NCI-H510A treated with DMSO at 0.1 percent for 48 hours (cell line): Measurements from ENCODE around the gene KLK8.
A peak's percentile ranks its signal among the peaks of the same experiment; 100 is the strongest.
"Not testable (repeated sequence)": the region's sequence is repeated elsewhere in the genome, so short reads cannot be mapped to it uniquely, and the experiment has no call there.

ENCODE experiments used
- DNase-seq: peaks from one replicate; lab custom pipeline; 2025; lab: John Stamatoyannopoulos, UW

The KLK8 gene

DNA sequence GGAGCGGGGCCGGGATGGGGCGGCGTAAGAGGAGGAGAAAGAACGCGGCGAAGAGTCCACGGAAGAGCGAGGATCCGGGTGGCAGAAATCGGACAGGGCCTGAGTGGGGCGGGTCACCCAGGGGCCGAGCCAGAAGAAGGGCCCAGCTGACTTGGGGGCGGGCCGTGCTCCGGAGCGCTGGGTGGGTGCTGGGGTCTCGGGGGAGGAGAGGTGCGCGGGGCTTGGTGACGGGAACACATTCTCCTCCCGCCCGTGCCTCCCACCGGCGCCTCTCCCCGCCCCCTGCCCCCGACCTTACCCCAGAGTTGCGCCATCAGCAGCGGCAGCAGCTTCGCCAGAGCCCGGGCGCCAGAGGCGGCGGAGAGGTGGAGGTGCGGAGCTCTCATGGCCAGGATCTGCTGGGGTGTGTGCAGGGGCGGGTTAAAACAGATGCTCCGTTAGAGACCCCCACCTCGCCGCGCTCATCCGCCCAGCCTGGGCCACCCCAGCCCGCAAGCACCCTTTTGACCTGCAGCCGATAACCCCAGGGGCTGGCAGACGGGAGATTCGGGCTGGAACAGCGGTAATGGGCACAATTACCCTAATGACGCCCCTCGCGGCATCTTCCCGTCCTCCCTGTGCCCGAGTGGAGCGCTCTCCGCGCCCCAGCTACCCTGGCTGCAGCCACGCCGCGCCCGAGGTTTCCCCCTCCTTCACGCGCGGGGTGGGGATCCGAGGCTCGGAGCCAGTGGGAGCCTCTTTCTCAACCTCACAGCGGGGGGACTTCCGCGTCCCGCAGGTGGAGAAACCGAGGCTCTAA, 17.5 kb upstream of the KLK8 start:
- DNase-seq, result no peak

DNA sequence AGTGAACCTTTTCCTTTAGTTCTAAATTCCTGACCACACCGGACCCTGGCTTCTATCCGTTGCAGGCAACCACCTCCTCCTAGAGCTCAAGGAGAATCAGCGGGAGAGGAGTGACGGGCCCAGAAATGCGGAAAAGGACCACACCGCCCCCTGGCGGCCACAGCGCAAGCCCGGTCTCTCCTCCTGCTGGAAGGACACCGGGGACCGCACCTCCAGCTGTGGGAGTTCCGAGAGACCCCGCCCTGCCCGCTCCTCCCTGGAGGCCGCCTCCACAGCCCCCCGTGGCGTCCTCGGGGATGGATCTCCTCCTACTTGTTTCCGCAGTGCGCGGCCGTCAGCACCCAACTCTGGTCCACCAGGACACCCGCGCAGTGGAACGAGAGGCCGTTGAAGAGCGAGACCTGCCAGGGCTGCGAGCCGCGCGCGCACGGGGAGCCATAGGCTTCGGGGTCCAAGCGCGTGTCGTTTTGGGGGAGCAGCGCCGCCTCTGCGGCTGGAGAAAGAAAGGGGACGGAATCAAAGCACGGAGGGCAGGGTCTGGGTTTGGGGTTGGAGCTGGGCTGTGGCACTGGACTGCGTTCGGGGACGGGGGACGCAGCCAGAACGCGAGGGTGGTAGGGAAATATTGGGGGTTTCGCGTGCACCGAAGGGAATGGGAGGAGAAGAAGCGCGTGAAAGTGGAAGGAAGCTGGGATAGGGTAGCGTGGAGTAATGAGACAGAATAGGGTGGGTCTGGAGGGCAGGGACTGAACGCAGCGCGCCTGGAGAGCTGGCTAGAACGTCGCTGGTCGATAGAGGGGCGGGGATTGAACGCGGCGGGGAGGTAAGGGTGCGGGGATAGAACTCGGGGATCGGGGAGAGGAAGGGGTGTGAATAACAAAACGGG, 15.6 kb upstream of the KLK8 start:
- peak; percentile 59 for DNase-seq

DNA sequence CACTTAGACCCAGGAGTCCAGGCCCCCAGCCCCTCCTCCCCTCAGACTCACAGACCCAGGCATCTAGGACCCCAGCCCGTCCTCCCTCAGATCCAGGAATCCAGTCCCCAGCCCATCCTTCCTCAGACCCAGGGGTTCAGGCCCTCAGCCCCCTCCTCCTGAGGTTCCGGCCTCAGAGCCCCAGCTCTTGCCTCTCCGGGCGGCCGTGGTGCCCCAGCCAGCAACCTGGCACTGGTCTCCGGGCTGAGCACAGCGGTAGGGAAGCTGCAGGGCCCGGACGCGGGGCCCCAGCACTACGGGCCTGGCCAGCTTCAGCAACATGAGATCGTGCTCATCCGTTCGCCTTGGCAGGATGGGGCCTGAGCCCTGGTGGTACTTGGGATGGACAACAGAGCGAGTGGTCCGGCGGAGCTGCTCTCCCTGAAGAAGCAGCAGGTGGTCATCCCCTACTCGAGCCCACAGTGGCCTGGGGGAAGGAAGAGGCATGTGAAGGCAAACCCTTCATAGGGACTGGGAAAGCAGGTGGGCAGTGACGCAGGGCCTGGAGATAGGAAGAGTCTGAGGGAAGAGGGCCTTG, 14.4 kb upstream of the KLK8 start:
- no peak for DNase-seq

DNA sequence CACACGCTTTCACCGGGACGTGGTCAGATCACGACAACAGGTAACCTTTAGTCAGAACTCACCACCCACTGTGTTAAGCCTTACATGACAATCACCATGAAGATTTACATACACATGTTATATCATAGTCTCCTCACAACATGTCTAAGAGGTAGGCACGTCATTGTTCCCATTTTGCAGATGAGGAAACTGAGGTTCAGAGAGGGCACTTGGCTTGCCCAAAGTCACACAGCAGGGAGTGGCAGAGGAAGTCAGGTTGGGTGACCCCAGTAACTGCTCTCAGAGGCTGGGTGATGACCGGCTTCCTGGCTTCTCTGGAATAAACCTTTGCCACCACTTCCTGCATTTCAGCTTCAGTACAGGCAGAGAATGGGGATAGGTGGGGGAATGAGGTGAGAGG, 12.8 kb upstream of the KLK8 start:
- no peak for DNase-seq

DNA sequence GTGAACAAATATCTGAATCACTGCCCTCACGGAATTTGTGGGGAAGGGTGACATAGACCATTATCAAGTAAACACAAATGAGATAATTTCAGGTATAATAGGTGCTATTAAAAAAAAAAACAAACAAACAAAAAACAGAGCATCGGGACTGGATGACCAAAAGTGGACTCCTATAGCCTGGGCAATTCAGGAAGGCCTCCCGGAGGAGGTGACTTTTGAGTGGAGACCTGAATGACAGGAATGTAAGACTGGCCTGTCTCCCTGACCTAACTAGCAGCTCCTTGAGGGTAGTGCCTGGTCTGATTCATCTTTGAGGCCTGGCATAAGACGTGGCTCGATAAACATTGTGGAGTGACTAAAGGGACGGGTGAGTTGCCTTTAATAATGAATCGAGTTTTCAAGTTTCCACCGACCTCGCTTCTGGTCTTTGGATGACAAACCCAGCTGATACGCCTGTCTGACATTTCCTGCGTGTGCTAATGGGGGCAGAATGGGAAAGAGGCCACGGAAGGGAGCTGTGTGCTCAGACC, 11.3 kb upstream of the KLK8 start:
- DNase-seq, result no peak

DNA sequence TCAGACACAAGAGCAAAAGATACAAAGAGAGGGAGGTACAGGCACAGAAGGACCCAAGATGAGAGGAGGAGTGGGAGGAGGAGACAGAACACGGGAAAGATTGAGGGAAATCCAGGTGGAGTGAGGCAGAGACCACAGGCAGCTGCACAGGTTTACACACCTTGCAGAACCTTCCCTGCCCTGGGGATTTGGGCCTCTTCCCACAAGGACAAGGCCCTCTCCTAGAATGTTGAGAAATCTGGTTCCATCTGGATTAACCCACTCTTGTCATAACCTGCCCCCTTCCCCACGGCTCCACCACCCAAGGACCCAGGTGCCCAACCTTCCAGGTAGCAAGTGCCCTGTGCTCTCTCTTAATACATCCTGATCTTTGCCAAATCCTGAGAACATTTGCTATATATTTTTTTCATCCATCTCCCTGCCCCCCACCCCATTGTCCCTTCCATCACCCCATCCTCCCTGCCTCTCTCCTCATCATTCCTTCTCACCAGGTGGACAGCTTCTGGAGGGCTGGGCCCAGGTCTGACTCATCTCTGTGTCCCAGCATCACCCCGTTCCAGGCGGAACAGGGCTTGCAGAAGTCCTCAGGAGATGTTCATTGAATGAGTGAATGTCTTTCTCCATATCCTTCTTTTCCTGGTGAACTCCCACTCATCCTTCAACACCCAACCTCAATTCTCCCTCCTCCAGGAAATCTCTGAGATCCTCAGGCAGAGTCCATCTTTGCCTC, 8.8 kb upstream of the KLK8 start:
- DNase-seq, result no peak

DNA sequence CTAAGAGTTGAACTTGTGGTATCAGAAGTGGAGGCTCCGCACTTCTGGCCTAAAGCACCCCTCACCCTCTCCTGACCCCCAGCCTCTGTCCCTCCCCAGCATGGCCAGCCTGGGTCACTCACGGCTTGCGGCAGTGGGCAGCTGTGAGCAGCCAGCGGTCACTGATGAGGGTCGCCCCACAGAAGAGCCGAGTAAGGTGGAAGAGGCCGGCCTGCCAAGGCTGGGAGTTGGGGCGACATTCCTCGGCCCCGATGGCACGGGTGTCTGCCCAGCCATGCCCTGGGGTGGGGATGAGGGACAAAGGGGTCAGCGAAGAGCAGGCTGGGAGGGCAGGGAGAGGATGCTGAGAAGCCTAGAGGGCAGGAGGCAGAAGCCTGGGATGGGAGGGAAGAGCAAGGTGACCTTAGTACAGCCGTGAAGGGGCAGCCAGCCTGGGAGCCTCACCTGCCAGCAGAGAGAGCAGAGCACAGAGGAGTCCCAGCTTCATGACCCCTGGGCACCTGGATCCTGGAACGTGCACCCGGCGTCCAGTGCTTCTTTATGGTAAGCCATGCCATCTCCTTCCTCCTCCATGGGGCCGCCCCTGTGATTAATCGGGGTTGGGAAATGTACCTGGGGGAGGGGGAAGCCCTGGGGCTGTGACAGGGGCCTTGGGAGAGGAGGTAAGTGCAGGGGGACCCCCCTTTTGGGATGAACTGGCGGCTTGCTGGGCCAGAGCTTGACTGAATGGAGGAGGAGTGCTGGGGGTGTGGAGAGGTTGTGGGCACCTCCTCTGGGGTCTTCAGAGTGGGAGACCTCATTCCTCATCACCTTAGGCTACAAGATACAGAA, 7.9 kb upstream of the KLK8 start:
- no peak for DNase-seq

DNA sequence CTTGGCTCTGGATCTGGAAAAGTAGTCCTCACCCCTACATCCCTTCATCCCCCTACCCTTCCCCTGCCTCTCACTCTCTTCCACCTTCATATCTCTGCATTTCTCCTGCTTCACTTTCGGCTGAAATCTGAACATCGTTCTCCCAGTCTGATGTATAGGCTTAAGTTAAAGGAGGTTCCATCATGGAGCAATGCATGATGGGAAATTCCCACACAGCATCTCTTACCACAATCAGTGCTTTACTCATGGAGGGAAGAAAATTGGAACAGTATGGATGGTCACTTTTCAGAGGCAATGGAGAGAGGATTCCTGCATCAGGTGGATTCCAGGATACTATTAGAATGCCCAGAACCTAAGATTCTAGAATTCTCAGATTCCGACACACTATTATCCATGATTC, 6.1 kb upstream of the KLK8 start:
- DNase-seq, result no peak

DNA sequence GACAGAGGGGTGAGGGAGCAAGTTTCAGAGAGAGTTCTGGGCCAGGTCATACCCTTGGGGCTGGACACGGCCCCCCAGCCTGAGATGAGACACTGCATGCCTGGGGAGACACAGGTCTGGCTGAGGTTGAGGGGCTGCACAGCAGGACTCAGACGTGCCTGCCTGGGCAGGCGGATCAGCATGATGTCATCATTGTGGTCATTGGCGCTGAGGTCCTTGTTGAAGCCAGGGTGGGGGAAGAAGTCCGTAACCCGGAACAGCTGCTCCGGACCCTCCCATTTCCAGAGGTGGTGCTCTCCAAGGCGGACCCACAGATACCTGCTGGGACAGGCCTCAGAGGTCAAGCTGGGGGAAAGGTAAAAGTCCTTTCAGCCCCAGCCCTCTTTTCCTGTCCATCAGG, 5.0 kb upstream of the KLK8 start:
- DNase-seq, result no peak

DNA sequence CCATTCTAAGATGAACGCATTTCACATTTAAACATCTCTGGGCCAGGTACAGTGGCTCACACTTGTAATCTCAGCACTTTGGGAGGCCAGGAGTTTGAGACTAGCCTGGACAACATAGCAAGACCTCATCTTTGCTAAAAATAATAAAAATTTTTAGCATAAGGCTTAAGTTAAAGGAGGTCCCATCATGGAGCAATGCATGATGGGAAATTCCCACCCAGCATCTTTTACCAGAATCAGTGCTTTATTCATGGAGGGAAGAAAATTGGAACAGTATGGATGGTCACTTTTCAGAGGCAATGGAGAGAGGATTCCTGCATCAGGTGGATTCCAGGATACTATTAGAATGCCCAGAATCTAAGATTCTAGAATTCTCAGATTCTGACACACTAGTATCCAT, 3.8 kb upstream of the KLK8 start:
- no peak for DNase-seq

DNA sequence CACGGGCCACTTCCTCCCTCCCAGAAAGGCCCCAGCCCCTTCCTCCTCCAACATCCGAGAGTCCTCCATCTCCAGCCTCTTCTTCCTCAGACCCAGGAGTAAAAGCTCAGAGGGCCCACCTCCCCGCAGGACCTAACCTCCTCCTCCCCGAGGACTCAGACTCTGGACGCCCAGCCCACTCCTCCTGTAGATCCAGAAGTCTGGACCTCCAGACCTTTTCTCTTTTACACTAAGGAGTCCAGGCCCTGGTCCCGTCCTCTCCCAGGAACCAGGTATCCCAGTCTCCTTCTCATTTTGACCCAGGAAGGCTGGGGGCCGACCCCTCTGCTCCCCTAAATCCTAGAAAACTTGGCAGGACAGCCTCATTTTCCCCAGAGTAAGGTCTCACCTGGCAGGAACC, 1.9 kb upstream of the KLK8 start:
- DNase-seq, result no peak

DNA sequence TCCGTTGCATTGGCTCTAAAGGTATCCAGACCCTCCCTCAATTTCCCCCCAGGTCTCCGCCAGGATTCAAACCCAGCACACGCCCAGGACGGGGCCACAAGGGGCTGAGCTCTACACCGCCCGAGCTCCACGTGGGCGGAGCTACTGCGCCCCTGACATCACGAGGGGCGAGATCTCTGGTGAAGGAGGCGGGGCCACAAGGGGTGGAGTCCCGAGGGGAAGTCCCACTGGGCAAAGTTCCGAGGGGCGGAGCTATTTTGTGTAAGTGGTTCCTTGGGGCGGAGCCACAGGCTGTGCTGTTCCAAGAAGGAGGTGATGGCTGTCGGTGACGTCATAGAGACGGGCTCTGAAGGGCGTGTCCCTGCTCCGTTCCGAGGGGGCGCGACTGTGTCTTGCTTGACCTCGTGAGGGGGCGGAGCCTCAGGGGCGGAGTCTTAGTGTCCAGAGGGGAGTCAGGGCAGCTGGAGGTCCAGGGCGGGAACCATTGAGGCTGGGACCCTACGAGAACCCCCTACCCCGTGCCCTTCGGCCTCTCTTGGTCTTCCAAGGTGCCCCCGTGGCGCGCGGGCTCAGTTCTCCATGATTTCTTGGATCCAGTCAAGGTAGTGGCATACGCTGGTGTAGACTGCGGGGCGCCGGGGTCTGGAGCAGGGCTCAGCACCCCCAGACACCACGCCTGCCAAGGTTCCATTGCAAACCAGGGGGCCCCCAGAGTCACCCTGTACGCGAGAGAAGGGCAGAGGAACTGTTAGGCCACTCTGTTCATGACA, 1.3 kb upstream of the KLK8 start:
- DNase-seq, result no peak

DNA sequence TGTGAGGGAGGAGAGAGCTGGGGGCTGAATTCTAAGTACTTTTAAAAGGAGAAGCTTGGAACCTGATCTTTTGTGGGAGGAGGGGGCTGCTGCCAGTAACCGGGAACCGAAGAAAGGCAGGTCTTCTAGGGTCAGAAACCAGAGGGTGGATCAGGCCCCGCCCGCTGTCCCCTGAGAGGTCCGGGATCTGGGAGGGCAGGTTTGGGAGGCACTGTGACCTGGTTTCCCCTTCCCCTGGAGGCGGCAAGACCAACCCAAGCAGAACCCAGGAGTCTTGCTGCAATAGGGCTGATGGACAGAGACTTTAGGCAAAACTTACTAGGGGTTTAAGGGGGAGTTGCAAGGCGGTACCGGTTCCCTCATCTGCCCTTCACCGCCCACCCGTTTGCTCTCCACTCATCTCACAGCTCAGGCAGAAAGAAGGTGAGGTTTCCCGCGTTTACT, 707 bp upstream of the KLK8 start:
- no peak for DNase-seq

DNA sequence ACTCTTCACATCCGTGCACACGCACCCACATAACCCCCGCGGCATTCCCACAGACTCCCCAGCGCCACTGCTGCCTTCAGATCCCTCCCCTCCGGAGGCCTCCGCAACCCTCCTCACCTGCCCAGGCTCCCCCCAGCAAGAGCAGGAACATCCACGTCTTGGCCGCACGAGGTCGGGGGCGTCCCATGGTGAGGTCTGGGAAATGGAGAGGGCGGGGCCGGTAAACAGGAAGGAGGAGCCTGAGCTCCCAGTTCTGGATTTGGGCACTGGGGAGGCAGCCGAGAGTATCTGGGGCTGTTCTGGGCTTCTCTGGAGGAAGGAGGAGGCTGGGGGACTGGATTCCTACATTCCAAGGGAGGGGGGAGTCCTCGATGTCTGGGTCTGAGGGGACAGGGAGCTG, 423 bp downstream of the KLK8 start:
- no peak for DNase-seq

DNA sequence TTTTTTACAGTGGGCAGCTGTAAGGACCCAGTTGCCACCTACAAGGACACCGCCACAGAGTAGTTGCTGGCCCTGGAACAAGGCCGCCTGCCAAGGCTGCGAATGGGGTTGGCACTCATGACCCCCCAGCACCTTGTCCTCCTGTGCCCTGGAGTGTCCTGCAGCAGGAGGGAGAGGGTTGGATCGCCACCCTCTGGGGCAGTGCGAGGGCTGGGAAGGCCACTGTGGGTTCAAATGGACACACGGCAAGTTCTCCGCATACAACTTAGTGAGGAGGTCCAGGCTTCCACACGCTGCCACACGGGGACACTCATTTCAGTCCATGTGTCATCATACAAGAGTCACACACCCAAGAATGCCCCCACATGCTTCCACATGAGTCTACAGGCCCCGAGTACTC, 978 bp downstream of the KLK8 start:
- no peak for DNase-seq

DNA sequence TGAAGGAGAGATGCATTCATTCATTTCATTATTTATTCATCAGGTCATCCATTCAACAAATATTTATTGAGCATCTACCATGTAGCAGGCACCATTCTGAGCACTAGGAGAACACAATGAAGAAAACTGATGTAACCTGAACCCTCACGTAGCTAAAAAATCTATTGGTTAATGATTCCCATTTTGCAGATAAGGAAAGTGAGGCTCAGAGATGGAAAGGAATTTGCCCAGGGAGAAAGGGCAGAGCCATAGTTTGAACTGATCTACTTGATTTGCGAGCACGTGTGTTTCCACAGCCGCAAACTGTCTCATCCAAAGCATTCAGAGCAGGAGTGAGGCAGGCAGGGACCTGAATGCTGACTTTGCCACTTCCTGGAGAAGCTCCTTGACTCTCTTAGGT, 2.7 kb downstream of the KLK8 start:
- no peak for DNase-seq

DNA sequence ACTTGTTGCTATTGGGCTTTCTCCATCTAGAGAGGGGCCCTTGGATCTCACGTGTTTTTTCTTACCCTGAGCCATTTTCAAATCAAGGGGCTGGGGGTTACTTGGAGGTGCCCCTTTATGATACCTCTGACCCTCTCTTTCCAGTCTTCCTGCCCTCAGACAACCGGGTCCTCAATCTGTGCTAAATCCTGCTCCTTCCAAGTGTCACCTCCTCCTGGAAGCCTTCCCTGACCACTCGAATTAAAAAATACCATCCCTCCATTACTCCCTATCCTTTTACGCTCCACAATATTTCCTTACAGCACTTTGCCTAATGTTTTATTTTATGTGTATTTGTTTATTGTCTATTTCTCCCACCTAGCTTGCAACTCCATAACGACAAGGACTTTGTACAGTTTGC, 3.3 kb downstream of the KLK8 start:
- DNase-seq, result no peak

DNA sequence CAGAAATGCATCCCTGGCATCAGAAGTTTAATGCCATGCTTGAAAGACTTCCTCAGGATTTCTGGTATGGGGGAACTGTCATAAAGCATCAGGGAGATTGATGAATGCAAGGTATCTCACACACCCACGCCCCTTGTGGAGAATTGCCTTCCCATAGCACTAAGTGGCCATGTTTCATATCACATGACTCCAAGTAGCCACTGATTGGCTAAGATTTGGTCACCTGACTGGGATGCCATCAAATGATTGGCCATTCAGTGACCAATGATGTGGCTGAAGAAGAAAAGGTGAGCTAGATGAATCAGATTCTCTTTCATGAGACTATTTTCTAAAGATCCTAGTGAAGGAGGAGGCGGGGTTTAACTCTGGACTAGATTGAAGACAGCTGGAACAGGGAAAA, 7.3 kb downstream of the KLK8 start:
- no peak for DNase-seq

DNA sequence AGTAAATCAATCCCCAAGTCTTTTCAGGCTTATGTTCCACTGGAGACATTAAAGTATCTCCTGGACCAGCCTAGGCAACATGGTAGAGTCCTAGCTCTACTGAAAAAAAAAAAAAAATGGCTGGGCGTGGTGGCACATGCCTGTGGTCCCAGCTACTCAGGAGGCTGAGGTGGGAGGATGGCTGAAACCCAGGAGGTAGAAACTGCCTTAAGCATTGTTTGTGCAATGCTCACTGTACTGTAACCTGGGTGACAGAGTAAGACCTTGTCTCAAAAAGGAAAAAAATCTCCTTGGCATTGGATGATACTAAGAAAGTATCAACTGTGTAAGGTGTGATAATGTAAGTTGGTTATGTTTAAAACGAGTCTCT, 8.8 kb downstream of the KLK8 start:
- no peak for DNase-seq

DNA sequence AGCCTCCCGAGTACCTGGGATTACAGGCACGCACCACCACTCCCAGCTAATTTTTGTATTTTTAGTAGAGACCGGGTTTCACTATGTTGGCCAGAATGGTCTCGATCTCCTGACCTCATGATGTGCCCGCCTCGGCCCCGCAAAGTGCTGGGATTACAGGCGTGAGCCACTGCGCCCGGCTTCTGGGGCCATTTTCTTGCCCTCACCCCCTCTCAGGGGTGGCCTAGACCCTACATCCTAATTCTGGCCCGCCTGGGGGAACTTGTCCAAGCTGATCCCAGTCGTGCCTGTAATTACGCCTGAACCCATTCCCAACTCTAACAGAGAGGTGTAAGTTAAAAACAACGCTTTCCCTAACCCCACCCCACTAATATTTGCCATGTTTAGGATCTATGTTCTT, 17.0 kb downstream of the KLK8 start:
- DNase-seq, result not testable (repeated sequence)
